NCI-H526 treated with DMSO at 0.1 percent for 48 hours (cell line): ENCODE data around the gene NSD2.

Experiments
- DNase-seq: peaks from one replicate; lab custom pipeline; 2025; lab: John Stamatoyannopoulos, UW

The NSD2 gene

DNA sequence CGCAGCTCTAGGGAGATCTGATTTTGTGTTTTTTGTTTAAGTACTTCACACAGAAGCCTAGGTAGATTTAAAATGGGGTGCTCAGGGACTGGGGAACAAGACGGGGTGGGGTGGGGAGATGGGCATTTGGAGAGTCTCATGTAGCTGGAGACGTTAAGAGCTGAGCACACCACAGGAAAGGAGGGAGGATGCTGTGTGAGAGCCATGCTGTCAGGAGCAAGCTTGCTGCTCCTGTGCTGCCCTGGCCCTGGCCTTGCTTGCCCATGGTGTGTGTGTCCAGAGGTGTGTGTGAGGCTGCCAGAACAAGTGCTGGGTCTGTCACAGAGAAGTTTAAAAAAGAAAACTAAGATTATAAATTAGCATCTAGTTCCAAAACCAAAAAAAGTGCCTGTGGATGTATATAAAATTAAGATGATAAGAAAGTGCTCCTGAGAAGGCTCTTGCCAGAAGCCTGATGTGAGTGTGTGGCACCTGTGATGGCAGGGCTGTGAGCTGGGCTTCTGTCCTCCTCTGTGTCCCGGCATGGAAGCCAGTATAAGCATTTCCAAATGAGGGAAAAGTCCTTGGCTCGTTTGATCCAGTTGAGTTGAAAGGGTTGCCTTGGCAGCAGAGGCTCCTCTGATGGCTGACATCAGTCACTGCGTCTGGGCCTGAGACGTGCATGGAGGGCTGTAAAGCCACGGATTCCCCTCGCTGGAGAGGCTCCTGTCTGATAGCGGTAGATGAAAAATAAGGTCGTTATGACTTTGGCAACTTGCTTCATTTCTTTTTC lies 74.1 kb downstream of the NSD2 start:
- DNase-seq, result no peak

DNA sequence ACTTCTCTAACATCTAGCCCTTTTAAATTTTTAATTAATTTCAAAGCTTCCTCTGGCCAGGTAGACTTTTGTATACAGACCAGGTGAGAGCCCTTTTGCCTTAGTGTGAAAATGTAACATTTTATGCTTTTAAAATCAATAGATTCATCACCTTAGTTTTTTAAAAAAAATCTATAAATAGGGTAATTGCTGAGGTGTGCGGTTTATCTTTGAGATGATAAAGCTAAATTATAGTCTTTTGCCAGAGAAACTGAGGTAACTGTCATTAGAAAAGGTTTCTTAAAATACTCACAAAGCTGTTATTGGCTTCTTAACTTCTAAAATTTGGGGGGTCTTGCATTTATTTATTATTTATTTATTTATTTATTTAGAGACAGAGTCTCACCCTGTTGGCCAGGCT lies 74.7 kb downstream of the NSD2 start:
- no peak for DNase-seq

GRCh38 chr4:1948232-1948631 lies 77.0 kb downstream of the NSD2 start:
- no peak for DNase-seq

DNA sequence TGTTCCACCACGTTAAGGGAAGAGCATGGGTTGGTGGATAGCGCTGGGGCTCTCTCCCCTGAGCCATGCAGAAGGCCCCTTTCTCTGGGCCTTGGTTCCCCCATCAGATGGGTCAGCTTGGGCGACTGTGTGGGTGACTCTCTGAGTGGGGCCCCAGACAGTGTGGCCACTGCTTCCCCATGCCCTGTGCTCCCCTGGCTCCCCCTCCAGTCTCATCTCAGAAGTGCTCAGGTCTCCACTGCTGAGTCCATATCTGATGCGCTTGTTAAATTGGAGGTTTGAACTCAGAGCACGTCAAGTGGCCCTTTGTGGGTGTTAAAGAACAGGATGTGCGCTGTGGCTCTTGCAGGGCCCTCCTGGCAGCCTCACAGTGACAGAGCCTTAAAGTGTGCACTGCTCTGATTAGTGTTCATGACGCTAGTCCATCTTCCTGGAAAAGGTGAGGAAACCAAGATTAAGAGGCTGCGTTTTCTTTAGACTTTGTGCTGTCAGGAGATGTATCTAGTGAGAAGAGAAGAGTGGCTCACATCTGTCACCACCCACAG lies 77.8 kb downstream of the NSD2 start:
- DNase-seq, result no peak

DNA sequence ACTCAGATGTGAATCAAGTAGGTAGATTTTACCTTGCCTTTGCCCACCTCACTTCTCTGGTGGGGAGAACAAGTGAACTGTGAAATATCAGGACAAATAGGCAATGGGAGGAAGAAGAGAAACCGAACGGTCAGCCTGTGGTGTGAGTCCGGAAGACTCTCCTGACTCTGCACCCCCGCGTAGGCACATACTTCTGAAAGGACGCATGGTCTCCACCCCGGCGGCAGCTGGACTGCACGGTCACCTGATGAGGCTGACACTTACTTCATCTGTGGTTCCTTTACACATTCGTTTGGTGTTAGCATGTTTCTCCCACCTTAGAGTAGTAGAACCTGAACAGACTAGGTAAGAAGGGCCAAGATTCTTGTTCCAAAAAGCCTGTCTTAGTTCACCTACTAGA lies 79.2 kb downstream of the NSD2 start:
- no peak for DNase-seq

GRCh38 chr4:1952058-1952700 lies 81.0 kb downstream of the NSD2 start:
- DNase-seq, result no peak

GRCh38 chr4:1952719-1953118 lies 81.5 kb downstream of the NSD2 start:
- DNase-seq, result no peak

GRCh38 chr4:1953335-1953734 lies 82.1 kb downstream of the NSD2 start:
- DNase-seq, result no peak

- no peak for DNase-seq
These were observed 85.4 kb downstream of the NSD2 start for GRCh38 chr4:1956631-1957030.

DNA sequence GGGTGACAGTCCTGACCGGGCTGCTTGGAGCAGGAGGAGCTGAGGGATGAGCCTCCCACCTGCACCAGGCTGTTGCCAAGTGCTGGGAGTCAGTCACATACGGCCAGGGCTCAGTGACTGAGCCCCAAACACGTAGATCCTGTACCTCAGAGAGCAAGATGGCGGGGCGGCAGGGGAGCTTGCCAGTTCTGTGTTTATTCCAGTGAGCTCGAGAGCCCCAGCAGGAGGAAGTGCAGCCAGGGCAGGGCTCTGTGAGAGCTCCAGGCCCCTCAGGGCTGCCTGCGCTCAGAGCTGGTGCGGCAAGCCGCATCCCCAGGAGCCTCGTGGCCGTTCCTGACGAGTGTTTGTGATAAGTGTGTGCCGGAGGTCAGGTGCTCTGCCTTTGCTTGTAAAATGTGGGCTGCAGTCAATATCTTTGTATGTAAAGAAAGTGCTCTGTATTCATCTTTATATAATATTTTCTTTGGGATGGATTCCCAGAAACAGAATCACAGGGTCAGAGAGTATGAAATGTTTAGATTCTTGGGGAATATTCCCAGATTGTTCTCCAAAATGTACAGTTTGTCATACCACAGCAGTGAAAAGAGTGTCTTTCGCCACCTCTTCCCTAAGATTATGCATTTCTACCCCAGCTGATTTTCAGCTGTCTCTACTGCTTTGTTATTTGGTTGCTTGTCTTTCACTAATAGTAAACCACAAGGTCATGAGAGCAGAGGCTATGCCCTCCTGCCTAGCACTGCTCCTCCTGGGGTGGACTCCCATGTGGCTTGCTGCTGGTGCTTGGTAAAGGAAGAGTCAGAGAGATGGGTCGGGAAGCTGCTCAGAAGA lies 87.3 kb downstream of the NSD2 start:
- DNase-seq, result no peak

- no peak for DNase-seq
These were observed 87.9 kb downstream of the NSD2 start for GRCh38 chr4:1959104-1959384.

DNA sequence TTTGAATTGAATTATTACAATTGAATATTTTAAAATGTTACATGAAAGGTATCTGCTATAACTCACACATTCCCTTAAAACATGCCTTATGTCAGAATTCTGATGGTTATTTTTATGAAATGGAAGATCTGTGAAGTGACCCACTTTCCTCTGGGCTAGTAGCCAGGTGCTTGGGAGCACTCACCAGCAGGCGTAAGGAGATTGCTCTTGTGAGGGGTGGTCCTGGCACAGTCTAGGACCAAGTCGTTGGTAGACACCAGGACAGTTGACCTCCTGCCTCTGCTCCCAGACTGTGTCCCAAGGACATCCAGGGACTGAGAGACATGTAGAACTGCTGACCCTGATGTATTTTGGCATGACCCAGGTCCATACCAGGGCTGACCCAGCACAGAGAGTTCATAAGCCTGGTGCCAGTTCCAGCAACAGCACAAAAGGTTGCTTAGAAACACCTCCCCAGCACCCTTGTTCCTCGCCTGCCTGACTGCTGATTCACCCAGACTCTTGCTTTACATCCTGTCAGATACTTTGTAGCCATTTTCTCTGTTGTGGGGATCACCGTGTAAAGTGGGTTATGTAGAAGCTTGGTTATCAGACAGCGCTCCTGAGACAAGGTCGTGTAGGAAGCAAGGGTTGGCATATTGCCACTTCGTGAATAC lies 89.1 kb downstream of the NSD2 start:
- DNase-seq, result no peak

DNA sequence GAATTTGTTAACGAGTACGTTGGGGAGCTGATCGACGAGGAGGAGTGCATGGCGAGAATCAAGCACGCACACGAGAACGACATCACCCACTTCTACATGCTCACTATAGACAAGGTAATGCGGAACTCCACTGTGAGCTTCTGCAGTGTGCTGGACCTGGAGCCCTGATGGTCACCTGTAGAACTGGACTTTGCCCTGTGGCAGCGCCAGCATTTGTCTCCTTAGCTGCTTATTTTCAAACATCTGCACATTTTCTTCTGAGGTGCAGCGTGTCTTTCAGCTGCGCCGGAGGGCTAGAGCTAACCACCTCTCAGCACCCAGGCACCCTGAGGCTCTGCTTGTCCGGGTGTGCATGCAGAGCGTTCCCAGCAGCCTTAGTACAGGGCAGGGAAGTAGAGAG lies 89.8 kb downstream of the NSD2 start:
- DNase-seq, result no peak

DNA sequence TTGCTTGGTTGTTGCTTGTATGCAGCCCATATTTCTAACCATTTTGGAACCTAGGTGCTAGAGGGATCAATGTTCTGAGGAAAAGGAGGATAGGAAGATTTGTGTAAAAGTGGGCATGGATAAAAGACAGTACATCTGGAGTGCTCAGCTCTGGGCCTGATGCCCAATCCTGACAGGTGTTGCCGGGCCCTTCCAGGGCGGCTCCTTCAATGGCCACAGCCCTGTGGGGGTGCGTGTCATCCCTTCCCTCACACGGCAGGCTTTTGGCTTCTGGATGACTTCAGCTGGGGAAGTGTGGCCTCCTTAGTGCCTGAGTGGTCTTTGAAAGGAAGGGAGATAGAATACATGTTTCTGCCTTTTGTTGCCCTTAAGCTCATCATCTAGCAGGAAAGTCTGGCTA lies 90.4 kb downstream of the NSD2 start:
- DNase-seq, result no peak

DNA sequence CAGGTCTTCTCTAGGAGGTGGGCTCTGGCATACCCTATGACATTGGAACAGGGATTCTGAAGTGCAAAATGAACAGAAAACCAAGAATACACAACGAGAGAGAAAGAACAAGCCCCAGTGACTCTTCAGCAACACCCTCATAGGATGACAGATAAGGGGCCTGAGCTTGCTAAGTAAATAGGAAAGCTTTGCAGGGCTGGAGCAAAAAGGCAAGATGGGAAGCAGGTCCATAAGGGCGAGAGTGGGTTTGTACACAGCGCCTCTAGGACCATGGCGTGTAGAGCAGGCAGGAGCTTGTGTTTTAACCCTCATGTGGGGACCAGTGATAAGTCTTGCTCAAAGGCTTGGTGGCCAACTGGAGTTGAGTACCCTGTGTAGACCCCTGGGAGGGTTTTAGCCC lies 91.8 kb downstream of the NSD2 start:
- no peak for DNase-seq

- no peak for DNase-seq
These were observed 93.2 kb downstream of the NSD2 start for GRCh38 chr4:1964443-1964842.

DNA sequence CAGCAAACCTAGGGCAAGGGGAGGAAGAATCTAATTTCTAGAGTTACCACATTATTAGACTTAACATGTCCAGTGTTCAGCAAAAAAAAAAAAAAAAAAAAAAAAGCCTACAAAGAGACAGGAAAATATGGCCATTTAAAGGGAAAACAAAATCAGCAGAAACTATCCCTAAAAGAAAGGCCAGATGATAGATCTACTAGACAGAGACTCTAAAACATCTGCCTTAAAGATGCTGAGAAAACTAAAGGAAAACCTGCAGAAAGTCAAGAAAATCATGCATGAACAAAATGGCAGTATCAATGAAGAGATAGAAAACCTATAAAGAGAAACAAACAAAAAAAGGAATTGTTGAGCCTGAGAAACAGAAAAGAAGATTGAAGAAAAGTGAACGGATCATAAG lies 93.8 kb downstream of the NSD2 start:
- no peak for DNase-seq

DNA sequence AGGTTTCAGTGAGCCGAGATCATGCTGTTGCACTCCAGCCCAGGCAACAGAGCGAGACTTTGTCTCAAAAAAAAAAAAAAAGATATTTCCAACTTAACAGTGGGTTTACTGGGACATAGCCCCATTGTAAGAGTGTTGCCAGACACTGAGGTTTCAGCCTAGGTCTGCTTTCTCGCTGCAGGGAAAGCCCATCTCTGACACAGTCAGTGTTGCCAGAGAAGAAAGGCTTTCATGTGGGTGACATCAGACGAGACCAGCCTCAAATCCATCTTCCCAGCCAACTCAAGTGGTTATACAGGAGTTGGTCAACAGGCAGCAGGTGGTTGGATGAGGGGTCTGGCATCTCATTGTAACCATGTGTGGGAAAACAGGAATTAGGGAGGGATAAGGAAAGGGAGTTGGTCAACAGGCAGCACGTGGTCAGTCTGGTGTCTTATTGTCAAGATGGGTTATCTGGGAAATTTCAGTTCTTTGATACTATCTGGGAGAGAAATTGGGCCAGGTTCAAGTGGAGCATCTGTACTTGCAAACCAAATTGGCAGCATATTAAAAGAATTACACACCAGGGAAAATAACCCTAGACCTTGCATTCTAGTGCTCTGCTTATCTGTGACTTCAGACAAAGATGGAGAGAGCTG lies 96.4 kb downstream of the NSD2 start:
- DNase-seq, result no peak

DNA sequence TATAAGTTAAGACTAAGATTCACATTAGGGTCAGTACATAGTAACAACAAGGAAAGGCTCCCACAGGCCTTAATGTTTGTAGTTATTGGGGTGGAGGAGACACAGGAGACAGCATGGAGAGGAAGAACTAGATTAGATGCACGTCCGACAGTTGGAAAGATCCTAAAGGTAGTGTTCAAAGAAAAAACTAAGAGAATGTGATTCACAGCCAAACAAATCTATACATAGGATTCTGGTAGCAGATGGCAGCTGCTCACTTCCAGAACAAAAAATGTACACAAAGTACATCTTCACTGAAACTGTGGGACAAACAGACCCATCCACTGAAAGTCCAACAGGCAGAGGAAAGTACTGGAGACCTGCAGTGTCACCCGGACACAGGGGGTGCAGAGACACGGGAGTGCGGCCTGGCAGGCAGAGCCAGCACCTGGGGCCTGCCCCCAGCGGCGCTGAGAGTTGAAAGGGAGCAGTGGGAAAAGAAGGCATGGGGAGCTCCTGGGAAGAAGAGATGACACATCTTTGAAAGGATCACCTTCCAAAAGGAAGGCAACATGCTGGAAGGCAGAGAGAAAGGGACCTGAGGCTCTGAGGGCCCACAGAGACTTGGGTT lies 97.6 kb downstream of the NSD2 start:
- DNase-seq, result no peak

DNA sequence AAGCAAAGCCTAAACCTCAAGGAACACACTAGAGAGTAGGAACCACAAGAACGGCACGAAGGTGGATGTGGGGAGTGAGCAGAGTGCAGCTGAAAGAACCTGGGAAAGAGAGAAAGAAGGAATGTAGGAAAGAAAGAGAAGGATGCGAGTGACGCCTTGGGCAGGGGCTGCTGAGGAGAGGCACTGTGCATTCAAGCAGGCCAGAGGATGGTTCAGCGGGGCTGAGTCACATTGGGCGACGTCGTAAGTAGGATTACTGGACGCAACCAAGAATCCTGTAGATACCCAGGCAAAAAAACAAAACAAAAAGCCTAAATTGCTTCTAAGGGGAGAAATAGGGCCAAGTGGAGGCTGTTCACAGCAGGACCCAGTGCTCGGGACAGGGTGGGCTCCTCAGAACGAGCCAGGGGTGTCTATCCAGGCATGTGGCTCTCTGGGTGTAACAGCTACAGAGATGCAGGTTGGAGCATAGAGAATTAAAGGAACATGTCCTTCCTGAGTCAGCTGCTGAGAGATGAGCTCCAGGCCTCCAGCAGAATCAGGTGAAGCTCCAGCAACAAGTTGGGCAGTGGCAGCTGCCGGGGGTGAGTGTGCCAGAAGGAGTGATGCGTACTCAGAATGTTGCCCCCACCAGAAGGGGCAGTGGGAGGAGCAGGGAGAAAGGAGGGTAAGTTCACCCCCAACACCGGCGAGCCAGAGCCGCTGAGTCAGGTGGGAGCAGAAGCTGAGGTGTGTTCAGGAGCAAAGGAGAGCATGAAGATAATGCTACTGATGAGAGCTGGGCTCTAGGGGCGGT lies 98.9 kb downstream of the NSD2 start:
- DNase-seq, result no peak

- DNase-seq, result no peak
These were observed 99.7 kb downstream of the NSD2 start for GRCh38 chr4:1970926-1971325.
